Natural killer cell (primary cell): Measurements from ENCODE around the gene LYZL2. TPM values are rescaled to one million over a fixed set of nuclear protein-coding genes. Genes with fewer than 3 reads are reported as not detected.

Source experiments
- total RNA-seq, 4 donors: library from RNA; stranded (reverse); fragments of 120-200 nt in 1 of 4; gene quantifications; one replicate each; pipeline versions ENCODE4 v1.2.3 to v1.2.4, GENCODE V29; 2013 to 2022

LYZL2 gene
- total RNA-seq, 3 donors from 2014 or later (not counting 1 experiment from before 2014, with no cell fraction given): not detected

Other genes starting within 250 kb of the LYZL2 start
- gene MAP3K8, start 195.6 kb downstream of the LYZL2 start, total RNA-seq: 100 to 1,000 TPM; 200 to 244 (median 236) TPM